Effector CD8-positive, alpha-beta T cell (primary cell): ENCODE data around the gene SPRR1B.
"Not testable (repeated sequence)": the region's sequence is repeated elsewhere in the genome, so short reads cannot be mapped to it uniquely, and the experiment has no call there.

Experiments used
- DNase-seq: peaks from one replicate; lab custom pipeline; 2025; lab: John Stamatoyannopoulos, UW

Gene SPRR1B

GRCh38 chr1:153040950-153041631 is 10.1 kb downstream of the SPRR1B start, which contains the start of gene SPRR2D:
Gene SPRR2D (minus strand): TSS chr1:153041120. CDS start chr1:153040346, 774 bp downstream.
- no peak for DNase-seq

GRCh38 chr1:153049211-153049610 is 18.2 kb downstream of the SPRR1B start:
- no peak for DNase-seq

- not testable (repeated sequence) for DNase-seq
Measured at GRCh38 chr1:153056111-153056510, 25.1 kb downstream of the SPRR1B start.

GRCh38 chr1:153057375-153057774 is 26.4 kb downstream of the SPRR1B start, which contains the start of gene SPRR2A:
Gene SPRR2A (minus strand): TSS chr1:153057512. CDS start chr1:153056735, 777 bp downstream.
- no peak for DNase-seq

- no peak for DNase-seq
Measured at GRCh38 chr1:153058154-153058553, 27.2 kb downstream of the SPRR1B start.

GRCh38 chr1:153058826-153059784 is 28.1 kb downstream of the SPRR1B start:
- DNase-seq: no peak

GRCh38 chr1:153070243-153070642 is 39.2 kb downstream of the SPRR1B start:
- no peak for DNase-seq

- DNase-seq: no peak
Measured at GRCh38 chr1:153071511-153071910, 40.5 kb downstream of the SPRR1B start, which contains the start of gene SPRR2B. Gene SPRR2B (minus strand): TSS chr1:153071611. CDS start chr1:153070839, 772 bp downstream.

GRCh38 chr1:153072806-153073726 is 42.1 kb downstream of the SPRR1B start:
- no peak for DNase-seq

GRCh38 chr1:153081736-153082135 is 50.7 kb downstream of the SPRR1B start:
- no peak for DNase-seq
